ENCODE results near the gene PEF1.
A peak's percentile ranks its signal among the peaks of the same experiment; 100 is the strongest.

The PEF1 gene

DNA sequence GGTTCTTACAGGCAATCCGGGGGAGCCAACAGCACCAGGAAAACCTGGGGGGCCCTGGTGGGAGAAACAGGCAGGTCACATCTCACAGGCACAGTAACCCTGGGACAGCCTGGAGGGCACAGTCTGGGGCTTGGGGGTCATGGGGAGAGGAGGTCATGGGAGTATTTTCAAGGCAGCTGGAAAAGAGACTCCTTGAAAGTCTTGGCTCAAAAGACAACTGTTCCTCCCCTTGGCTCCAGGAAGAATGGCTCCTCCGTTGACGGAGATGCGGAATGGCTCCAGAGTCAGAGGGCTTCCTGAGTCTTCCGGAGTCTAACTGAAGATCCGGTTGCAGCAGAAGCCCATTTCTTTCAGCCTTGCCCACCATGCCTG is 25.9 kb upstream of the PEF1 start:
- no peak for DNase-seq

DNA sequence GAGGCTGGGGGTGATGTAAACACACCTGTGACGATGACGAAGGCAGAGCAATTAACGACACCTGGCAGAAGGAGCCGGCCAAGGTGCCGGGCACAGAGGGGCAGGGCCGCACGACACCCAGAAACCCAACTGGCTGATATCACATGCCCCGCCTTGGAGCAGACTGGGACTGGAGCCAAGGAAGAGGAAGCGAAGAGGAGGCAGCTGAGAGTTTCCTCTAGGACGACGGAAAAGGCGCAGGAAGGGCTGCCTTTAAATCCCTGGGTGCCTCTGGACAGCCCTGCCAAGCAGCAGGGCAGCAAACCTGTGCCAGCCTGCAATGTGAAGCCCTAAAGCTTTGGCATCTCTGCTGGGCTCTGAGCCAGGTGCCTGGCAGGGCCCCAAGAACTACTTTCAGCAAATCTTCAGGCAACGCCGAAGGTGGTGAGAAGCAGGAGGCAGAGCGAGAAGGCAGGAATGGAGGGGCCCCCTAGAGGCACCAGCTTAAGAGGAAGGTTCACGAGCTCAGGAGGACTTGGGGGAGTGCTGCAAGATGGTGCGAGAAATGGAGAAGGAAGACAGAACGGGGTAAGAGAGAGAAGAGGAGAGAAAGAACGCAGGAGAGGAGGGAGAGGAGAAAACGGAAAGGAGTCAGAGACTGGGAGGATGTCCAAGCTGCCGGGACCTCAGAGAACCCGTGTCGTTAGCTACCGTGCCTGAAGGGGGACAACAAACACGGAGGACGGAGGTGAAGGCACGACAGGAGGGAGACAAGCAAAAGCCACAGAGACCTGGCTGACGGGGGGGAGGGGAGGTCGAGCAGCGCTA is 25.3 kb upstream of the PEF1 start:
- DNase-seq, result no peak

- no peak for DNase-seq
Observed at GRCh38 chr1:31669433-31669785, 24.7 kb upstream of the PEF1 start.

- DNase-seq, result no peak
Observed at GRCh38 chr1:31668303-31668883, 23.7 kb upstream of the PEF1 start.

DNA sequence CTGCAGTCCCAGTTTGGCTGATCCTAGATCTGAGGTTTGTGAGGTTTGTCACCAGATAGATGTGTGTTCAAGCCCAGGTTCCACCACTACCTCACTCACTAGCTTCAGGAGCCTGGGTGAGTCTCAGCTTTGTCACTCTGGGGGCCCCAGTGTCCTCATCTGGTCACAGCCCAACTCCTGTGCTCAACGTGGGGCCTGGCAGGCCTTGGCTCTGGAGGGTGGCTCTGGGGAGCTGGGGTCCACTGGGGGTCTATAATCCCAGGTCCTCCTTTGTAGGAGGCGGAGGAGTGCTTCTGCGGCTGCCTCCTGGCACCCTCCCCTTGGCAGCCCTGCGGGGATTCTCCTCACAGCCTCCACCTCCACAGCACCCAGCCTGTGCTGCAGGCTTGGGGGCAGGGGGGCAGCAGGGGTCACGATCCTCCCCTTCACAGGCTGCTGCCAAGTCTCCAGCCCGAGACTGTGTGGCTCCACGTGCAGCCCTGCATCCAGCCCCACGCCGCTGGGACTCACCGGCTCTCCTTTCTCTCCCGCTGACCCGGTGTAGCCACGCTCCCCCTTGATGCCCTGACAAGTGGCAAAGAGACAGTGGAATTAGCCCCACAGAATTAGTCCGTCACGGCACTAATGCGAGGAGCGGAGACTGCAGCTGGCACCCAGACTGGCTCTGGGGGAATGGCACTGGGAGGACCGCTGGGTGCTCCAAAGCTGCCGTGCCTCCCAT is 22.5 kb upstream of the PEF1 start:
- no peak for DNase-seq

DNA sequence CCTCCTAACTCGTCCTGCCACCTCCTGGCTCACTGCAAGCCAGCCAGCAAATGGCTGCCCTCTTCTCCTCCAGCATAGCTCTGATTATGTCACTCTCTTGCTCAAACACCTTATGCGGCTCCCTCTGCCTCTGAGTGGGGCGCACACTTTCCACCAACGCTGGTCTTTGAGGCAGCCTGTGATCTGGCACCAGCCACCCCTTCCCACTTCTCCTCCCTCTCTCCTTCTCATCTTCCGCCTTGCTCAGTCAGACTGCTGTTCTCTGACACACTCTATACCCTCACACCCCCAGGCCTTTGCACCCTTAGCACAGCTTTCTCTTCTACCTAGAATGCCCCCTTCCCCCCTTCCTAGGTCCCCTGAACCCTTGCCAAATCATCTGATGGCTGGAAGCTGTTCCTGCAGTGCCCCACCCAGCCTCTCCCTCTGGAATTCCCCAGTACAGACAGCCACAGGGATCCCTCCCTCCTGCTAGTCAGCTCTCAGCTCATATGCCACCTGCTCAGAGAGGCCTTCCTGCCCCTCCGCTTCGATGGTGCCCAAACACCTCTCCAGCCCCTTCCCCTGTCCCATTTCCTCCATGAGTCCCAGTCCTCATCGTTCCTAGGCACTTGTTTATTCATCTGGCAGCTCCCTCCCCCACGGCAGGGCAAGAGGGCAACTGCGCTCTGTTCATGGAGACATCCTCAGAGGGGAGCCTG is 21.7 kb upstream of the PEF1 start:
- DNase-seq, result no peak

GRCh38 chr1:31665234-31665878 is 20.7 kb upstream of the PEF1 start:
- DNase-seq, result no peak

DNA sequence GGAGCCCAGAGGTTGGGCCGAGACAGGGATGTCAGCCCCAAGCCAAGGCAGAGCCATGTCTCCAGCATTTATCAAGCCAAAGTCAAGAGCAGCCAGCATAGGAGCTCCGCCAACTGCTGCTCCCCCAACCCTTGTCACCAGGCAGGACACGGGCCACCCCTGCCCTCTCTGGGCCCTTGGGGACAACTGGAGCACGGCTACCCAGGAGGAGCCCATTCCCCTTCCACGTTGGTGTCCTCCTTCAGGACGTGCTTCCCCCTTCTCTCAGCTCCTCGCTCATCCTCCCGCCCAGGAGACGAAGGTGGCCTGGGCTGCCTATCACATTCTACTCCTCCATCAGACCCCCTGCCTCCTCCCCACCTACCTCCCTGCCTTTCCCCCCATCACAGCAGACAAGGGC is 19.9 kb upstream of the PEF1 start:
- no peak for DNase-seq

- DNase-seq, result peak; percentile 70
Observed at GRCh38 chr1:31663622-31664452, 19.2 kb upstream of the PEF1 start.

- no peak for DNase-seq
Observed at GRCh38 chr1:31662463-31662862, 17.8 kb upstream of the PEF1 start.

DNA sequence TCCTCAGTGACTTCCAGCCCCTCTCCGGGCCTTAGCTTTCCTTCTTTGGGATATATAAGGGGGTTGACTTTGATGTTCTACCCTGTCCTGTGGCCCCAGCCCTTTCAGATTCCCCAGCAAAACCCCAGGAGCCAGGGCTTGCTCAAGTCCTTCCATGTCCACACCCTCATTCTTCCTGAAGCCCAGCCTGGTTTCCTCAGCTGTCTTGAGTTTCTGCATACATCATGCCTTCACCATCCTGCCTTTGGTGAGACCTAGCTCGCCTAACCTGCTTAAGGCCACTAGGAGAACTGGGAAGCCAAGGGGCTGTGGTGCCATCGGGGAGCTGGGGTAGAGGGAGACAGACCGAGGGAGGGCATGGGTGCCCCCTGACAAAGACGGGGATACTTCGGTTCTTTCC is 17.2 kb upstream of the PEF1 start:
- no peak for DNase-seq

DNA sequence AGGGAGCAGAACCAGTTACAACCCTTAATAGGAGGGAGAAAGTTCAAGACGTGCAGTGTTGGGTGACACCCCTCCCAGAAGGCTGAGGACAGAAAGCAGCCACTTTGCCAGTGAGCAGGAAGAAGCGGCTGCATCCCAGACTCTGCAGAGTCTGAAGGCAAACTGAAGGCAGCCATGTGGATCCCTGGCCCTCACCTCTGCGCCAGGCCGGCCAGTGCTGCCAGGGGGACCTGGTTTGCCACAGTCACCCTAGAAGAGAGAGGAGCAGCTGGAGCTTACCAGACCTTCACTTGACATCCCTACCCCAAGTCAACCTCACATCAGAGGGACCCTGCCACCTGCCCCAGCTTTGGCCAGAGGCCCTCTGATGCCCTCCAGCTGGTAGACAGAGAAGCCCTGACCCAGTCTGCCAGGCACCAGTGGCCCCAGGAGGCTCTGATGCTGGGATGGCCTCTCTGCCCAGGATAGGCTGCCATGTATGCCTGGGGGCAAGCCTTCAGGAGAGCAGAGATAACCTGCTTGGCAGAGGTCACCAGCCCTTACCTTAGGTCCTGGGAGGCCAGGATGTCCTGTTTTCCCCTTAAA is 16.3 kb upstream of the PEF1 start:
- no peak for DNase-seq

- no peak for DNase-seq
Observed at GRCh38 chr1:31659889-31660288, 15.2 kb upstream of the PEF1 start.

GRCh38 chr1:31658721-31659120 is 14.0 kb upstream of the PEF1 start:
- DNase-seq, result no peak

DNA sequence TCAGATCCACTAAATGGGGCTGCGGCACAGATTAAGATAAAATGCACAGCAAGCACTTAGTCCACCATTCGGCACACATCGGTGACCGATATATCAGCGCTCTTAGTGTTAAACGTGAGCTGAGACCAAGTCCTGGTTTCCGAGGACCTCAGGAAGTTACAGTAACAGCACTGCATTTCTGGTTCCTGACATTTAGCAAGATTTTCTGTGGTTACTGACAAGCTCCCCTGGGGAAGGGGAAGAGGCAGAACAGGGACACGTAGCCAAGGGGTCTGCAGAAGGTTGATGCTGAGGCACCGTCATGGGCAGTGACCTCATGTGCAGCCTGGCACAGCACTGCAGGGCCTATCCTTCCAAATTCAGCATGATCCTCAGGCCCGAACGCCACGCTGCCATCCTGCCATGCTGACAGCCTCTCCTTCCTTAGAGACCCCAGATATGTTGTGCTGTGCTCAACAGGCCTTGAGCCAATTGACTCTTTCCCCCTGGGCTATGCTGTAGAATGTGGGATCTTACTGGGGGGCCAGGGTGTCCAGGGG is 13.4 kb upstream of the PEF1 start:
- DNase-seq, result no peak

DNA sequence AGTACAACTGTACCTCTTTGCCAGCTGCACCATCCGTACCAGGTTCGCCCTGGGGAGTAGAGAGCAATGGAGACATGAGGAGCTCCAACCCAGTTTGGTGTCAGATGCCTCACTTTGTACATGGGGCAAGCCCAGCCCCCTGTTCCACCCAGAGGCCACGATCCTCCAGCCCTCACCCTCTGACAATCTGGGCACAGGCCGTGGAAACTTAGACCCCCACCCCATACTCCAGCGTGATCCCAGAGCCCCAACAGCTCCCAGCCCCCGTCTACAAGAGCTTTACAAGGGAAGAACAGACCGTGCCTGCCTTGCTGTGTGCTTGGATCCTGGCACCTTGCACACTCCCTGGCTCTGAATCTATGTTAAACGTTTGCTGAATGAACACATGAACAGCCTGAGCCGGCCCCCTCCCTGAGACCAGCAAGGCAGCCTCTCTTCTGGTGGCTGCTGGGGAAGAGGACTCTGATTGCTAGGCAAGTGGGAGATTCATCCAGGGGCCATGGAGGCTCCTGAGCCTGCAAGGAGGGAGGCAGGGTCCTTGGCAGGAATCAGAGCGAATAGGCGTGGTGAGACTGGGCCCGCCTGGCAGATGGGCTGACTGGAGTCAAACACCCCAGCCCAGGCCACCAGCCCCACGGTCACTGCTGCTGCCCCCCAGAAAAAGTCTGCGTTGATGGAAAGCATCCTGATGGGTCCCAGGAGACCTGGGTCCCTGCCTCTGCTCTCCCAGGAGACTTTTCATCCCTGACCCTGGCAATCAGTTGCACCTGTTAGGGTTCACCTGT is 12.5 kb upstream of the PEF1 start:
- no peak for DNase-seq

GRCh38 chr1:31655756-31656155 is 11.1 kb upstream of the PEF1 start:
- no peak for DNase-seq

- DNase-seq, result no peak
Observed at GRCh38 chr1:31655104-31655503, 10.4 kb upstream of the PEF1 start.

DNA sequence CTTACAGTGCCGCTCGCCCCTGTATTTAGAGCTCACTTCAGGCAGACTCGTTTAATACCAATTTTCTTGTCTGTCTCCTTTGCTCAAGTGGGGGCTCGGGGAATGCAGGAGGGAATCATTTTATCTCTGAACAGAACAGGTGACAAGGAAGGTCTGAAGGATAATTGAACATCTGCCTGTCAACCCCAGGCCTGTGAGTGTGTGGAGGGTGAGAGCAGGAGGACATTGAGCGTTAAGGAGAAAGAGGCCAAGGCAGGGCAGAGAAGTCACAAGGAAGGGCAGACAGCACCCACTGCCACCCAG is 9.7 kb upstream of the PEF1 start:
- DNase-seq, result no peak

DNA sequence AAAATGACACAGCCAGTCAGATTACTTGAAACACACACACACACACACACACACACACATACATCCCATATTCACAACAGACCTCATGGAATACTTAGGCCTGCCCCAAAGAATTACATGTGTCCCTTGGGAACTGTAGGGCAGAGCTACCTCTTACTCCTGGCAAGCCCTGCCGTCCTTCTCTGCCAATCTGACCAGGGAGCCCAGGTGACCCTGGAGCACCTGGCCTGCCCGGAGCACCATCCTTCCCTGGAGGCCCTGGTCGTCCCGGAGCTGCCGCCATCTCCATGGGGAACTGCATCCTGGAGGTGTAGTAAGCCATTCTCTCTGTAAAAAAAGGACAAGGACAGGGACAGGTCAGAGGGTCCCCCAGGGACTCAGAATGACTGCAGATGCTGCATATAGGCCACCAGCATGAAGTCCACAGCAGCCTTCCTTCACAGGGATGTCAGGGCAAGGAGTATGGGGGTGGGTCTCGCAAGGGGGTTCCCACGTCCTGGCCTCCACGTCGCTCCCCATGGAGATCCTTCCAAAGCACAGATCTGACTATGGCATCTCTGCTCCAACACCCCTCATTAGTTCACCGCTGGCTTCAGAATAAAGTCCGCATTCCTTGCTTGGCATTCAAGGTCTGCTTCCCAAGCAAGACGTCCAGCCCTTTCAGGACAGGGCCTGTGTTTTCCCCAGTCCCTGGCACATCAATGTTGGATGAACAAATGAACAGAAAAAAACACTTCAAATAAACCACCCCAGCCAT is 9.2 kb upstream of the PEF1 start:
- no peak for DNase-seq

All from 8988T (cell line).